GM18499 (cell line): ENCODE measurements around the gene ST7.

Experiments
- ATAC-seq: cut with Tn5 transposase; IDR thresholded peaks from one replicate; pipeline ENCODE4 v1.9.1; 2021; ENCODE audit warnings: moderate number of reproducible peaks; ENCODE audit not compliant: insufficient read depth, unreplicated experiment

The ST7 gene

GRCh38 chr7:117047496-117047895 is 94.2 kb downstream of the ST7 start:
- no peak for ATAC-seq

- ATAC-seq: no peak
These were observed 95.0 kb downstream of the ST7 start for GRCh38 chr7:117048114-117048866.

GRCh38 chr7:117048882-117049281 is 95.6 kb downstream of the ST7 start:
- ATAC-seq: no peak

GRCh38 chr7:117051808-117052207 is 98.5 kb downstream of the ST7 start:
- no peak for ATAC-seq

GRCh38 chr7:117053432-117053831 is 100.1 kb downstream of the ST7 start:
- ATAC-seq: no peak

- ATAC-seq: no peak
These were observed 108.5 kb downstream of the ST7 start for GRCh38 chr7:117061751-117062150.

- ATAC-seq: no peak
These were observed 109.0 kb downstream of the ST7 start for GRCh38 chr7:117062300-117062699.

GRCh38 chr7:117064688-117065087 is 111.4 kb downstream of the ST7 start:
- no peak for ATAC-seq

GRCh38 chr7:117065571-117066150 is 112.4 kb downstream of the ST7 start:
- no peak for ATAC-seq

- no peak for ATAC-seq
These were observed 113.4 kb downstream of the ST7 start for GRCh38 chr7:117066668-117067067.

GRCh38 chr7:117067340-117067739 is 114.0 kb downstream of the ST7 start:
- no peak for ATAC-seq

- ATAC-seq: no peak
These were observed 115.3 kb downstream of the ST7 start for GRCh38 chr7:117068511-117069145.

- ATAC-seq: no peak
These were observed 116.1 kb downstream of the ST7 start for GRCh38 chr7:117069379-117069778.

- ATAC-seq: no peak
These were observed 118.2 kb downstream of the ST7 start for GRCh38 chr7:117071551-117071950.

GRCh38 chr7:117072620-117073118 is 119.4 kb downstream of the ST7 start:
- no peak for ATAC-seq

- ATAC-seq: no peak
These were observed 121.1 kb downstream of the ST7 start for GRCh38 chr7:117074378-117074777.

- no peak for ATAC-seq
These were observed 122.6 kb downstream of the ST7 start for GRCh38 chr7:117075934-117076333.

GRCh38 chr7:117076426-117076943 is 123.2 kb downstream of the ST7 start:
- ATAC-seq: no peak

- ATAC-seq: no peak
These were observed 124.4 kb downstream of the ST7 start for GRCh38 chr7:117077658-117078057.

- ATAC-seq: no peak
These were observed 129.3 kb downstream of the ST7 start for GRCh38 chr7:117082647-117083046.

- no peak for ATAC-seq
These were observed 130.3 kb downstream of the ST7 start for GRCh38 chr7:117083648-117084047.
